ENCODE results near the gene CSH2. TPM values are rescaled to one million over a fixed set of nuclear protein-coding genes. Genes with fewer than 3 reads are reported as not detected.

CSH2 gene
- total RNA-seq, 1 donor from 2014 or later: not detected

DNA sequence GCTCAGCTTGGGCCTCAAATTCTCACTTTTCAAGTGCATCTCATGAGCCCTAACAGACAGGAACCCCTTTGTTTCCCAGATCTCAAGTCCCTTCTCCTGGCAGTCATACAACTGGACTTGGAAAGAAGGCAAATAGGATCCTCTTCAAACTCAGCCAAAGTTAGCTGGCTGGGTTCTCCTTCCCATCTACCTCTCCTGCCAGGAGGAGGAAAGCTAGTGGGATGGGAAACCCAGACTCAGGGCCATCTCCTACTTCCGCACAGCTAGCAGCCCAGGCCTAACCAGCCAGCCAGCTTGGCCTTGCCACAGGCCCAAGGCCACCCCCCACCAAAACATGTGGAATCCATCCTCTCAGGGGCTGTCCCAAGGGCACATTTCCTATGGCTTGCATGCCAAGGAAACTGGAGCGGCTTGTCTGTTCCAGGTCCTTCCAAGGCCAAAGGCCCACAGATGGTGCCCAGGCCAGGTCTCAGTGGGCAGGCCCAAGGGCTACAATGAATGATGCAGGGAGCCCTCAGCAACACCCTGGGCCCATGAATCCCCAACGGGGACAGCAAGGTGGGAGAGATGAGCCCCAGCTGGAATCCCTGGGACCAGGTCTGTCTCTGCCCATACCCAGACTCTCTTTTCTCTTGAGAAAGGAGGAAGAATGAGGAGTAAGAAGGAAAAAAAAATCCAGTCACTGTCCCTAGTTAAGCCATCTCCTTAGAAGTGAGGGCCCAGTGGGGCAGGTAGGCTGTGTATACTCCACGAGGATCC lies 32.7 kb downstream of the CSH2 start:
- DNase-seq (peak; percentile 60), ATAC-seq (peak; percentile 1)
- intact Hi-C loops (cut with micrococcal nuclease): no loop called here

DNA sequence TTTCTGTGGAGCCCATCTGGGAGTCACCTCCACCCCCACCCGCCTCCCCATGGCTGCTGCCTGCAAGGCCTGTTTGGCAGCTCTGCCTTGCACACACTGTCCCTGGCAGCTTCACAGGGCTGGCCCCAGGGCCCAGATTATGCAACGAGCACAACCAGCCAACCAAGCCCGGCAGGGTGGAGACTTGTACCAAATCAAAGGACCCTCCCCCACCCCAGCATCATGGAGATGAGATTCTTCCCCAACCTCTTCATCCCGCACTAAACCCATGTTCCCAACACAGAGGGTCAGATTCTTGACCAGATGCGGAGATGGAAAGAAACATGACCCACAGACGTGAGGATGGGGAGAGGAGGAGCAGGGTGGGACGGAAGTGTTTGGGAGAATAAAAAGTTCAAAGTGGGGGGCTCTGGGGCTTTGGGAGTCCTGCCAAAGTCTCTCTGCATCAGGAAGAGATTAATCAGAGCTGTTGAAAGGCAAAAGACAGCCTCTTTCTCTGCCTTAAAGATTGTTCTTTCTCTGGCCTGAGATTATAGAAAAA lies 34.8 kb downstream of the CSH2 start:
- intact Hi-C loops (cut with micrococcal nuclease): no loop called here
- DNase-seq (peak; percentile 96), ATAC-seq (peak; percentile 65)

DNA sequence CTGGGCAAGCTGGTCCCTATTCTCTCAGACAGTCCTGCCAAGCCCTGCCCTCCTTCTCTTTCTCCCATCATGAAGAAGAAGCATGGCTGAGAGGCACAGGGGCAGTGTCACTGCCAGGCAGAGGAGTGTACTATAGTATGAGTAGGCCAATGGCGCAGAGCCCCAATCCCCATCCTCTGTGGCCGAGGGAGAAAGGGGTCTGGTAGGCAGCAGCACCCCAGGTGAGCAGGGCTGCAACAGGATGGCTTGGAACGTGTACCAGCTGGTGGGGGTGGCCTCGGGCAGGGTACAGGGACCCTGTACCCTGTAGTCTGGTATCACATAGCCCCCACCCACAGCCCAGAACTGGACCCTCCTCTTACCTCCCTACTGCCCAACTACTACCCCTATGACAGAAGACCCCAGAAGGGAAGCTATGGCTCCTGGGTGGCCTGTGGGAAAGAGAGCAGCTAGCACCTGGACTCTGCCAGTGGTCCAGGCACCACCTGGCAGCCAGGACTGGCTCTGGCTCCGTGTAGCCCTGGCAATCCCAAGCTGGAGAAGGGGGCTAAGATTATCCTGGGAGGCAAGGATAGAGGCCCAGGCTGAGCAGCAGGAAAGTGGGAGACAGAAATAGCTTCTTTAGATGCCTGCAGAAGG lies 35.4 kb downstream of the CSH2 start:
- no peak for DNase-seq
- no peak for ATAC-seq
- intact Hi-C loops (cut with micrococcal nuclease): no loop called here

DNA sequence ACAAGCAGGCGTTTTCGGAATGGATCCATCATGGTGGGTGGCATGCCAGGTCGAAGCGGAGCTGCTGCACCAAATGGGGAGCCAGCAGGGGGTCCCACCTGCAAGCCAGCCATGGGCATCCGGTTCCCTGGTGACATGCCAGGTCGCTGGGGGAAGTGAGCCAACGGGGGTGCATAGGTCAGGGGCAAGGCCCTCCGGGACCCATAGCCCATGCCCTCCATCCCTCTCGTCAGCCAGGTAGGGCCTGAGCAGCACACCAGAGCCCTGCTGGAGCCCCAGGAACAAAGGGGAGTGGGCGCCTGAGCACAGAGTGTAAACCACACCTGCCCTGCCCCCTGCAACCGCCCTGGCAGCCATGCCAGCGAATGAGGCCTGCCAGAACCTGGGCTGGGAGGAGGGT lies 36.0 kb downstream of the CSH2 start:
- ATAC-seq (no peak), DNase-seq (peak; percentile 47)
- intact Hi-C loops (cut with micrococcal nuclease): no loop called here

DNA sequence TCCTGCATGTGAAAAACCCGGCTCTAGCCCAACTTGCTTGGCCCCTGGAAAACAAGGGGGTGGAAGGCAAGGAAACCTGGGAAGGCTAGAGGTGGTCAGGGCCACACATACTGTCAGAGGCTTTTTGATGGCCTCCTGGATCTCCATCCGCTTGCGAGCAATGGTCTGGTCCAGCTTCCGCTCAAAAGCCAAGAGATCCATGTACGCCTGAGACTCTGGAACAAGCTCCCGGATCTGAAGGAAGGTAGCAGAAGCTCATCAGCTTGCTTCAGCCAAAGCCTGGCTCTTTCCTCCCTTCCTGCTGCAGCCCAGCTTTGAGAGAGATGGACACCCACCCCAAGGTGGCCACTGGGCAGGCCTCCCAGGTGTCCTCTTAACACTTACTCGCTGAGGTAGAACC lies 36.7 kb downstream of the CSH2 start:
- intact Hi-C loops (cut with micrococcal nuclease): no loop called here
- ATAC-seq: no peak

DNA sequence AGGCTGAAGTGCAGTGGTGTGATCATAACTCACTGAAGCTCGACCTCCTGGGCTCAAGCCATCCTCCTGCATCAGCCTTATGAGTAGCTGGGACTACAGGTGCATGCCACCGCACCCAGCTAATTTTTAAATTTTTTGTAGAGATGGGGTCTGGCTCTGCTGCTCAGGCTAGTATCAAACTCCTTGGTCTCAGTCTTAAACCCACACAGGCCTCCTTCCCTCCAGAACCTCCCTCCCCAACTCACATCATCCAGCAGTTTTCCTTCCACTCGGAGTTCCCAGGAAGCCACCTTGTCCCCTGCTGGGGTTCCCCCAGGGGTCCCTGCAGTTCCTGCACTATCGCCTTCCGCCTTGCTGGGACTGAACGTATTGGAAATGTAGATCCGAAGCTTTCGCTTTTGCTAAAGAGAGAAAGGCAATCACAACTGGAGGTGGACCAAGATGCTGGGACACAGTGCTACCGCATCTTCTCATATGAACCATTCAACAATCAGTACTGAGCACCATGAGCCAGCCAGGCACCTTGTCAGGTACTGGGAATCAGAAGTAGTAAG lies 38.2 kb downstream of the CSH2 start:
- ATAC-seq: no peak
- DNase-seq: no peak
- intact Hi-C loops (cut with micrococcal nuclease): no loop called here

More for the DNA sequence above, 36.7 kb downstream of the CSH2 start:
- no peak for DNase-seq

DNA sequence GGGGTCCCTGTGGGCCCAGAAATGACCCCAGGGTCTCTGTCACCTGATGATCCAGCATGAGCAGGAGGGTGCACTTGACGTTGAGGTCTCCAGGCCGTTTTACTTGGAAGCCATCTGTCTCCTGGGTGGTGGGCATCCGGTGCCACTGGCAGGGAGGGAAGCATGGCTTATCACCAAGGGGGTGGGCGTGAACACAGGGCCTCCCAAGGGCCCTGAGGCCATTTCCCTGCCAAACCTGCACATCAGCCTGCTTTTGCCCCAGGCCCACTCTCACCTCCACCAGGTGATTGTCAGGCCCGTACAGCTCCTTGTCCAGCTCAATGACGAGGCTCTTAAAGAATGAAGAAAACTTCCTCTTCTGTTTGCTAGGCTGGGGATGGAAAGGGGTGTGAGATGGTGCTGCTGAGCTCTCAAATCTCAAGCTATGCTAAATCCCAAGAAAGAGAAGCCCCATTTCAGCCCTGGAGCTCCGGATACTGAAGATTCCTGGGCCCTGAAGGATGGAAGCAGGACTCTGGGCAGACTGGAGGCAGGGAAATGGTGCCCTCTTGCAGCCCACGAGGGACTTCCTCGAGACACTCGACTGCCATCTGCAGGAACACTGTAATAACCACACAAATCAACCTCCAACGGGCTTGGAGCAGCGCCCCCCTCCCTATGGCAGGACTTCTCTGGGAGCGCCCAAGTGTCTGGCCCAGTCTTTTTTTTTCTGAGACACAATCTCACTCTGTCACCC lies 38.9 kb downstream of the CSH2 start:
- ATAC-seq (no peak), DNase-seq (no peak)
- intact Hi-C loops (cut with micrococcal nuclease): no loop called here

DNA sequence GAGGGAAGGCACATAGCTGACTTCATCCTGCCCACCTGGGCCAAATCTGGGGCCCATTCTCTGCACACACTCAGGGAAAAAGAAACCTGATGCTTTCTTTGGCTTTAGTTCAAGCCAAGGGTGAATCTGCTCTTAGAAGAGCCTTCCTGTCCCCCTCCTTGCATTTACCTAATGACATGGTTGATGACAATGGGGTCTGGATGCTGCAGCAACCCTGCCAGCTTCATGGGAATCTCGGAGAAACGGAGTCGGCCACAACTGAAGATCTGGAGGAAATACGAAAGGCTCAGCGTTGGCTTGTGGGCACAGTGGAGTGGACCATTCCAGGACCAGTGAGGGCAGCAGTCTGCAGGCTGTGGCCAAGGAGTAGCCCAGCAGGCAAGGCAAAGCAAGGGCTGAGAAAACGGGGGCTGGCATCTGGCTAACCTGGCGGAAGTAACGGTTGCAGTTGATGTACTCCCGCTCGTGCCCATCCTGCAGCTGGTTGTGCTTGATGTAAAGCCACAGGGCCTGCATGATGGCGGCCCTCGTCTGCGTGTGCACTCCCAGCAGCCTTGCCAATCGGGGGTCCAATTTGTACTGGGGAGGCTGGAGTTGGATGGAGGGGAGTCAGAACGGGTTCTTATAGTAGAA lies 39.6 kb downstream of the CSH2 start:
- ATAC-seq (no peak), DNase-seq (no peak)
- intact Hi-C loops (cut with micrococcal nuclease): no loop called here

DNA sequence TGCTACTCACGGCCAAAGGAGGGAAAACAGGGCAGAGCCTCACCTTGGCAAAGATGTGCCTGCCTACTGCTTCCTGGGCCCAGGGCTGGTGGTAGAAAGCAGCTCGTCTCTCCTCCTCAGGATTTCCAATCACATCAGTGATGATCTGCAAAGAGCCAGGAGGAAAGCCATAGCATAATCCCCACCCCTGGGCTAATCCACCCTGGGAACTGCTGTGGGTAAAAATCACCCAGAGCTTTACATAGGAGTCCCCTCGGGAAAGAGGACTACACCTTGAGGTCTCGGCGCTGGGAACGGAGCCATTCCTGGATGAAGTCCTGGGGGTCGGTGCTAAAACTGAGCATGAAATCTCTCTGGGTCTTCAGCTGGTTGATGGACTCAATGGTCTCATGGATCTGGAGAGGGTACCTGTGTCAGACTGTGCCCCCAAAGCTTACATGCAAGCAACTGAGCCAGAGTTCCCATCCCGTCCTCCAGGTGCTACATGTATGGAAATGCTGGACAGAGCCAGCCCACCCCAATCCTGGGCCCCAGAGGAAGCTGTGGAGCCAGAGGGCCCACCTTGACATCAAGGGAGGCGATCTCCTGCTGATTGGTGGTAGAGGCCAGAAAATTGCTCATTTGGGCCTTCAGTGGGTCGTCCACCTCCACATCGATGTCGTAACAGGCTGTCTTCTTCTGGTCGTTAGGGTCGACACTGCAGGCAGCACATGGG lies 40.3 kb downstream of the CSH2 start:
- ATAC-seq: no peak
- no peak for DNase-seq
- intact Hi-C loops (cut with micrococcal nuclease): no loop called here

DNA sequence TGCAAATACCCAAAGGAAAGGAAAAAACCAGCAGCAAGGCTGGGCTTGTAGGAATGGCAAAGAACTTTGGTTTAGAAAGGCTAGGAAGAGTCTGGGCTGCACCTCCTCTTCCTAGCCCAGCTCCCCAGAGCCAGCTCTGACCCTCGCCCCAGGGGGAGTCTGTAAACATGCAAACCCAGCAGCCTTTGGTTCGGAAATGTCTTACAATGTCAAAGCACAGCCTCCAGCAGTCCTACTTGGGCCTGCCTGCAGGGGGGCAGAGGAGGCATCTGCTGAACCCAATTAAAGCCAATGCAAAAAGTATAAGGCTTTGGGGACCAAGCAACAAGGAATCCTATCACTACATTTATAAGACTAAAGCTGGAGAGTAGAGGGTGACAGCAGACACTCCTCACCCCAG lies 41.0 kb downstream of the CSH2 start:
- no peak for ATAC-seq
- no peak for DNase-seq
- intact Hi-C loops (cut with micrococcal nuclease): no loop called here

DNA sequence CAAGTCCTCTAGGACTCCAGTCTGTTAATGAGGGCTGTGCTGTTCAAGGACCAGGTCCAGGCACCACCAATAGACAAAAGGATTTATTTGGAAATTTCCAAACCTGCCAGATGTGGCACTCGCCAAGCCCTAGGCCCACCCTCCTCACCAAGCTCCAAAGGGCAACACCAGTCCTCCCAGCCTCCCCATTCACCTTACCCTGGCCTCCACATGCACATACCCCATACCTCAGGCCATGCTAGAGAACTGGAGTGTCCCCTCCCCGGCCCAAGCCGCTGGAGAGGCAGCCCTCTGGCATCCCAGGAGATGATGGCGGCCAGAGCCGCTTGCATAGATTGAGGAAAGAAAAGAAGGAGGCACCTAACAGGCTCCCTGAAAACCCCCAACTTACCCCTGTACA lies 41.5 kb downstream of the CSH2 start:
- no peak for ATAC-seq
- no peak for DNase-seq
- intact Hi-C loops (cut with micrococcal nuclease): no loop called here

DNA sequence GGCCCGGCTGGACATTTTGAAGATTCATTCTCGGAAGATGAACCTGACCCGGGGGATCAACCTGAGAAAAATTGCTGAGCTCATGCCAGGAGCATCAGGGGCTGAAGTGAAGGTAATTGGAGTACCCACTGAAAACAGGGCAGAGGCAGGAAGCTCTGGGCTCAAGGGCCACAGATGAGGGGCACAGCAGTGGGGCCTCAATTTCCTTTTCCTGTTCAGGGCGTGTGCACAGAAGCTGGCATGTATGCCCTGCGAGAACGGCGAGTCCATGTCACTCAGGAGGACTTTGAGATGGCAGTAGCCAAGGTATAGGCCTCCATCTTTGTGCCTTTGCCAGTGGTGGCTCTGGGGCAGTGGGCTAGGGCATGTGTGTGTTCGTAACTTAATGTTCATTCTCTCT lies 42.0 kb downstream of the CSH2 start:
- intact Hi-C loops (cut with micrococcal nuclease): no loop called here
- DNase-seq (no peak), ATAC-seq (no peak)

DNA sequence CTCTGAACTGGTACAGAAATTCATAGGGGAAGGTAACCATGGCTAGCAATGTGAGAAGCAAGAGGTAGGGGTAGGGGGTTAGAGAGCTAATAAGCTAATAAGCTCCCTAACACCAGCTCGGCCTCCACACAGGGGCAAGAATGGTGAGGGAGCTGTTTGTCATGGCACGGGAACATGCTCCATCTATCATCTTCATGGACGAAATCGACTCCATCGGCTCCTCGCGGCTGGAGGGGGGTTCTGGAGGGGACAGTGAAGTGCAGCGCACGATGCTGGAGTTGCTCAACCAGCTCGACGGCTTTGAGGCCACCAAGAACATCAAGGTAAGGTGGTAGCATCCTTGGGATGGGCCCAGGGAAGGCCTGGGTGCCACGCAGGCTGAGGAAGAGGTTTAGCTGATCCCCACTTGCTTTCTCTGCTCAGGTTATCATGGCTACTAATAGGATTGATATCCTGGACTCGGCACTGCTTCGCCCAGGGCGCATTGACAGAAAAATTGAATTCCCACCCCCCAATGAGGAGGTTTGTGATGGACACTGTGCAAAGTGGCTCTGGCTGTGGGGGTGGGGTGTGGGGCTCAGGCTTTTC lies 42.5 kb downstream of the CSH2 start:
- ATAC-seq: no peak
- intact Hi-C loops (cut with micrococcal nuclease): no loop called here
- no peak for DNase-seq

DNA sequence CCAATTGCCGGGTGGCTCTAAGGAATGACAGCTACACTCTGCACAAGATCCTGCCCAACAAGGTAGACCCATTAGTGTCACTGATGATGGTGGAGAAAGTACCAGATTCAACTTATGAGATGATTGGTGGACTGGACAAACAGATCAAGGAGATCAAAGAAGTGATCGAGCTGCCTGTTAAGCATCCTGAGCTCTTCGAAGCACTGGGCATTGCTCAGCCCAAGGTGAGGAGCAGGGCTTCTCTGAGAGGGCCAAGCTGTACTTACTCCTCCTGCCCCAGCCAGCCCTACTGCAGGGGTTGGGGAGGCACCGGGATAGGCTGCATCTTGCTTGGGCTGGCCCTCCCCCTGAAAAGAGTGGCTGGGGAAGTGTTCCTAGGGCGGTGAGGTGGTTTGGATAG lies 43.2 kb downstream of the CSH2 start:
- intact Hi-C loops (cut with micrococcal nuclease): no loop called here
- ATAC-seq: no peak
- no peak for DNase-seq

DNA sequence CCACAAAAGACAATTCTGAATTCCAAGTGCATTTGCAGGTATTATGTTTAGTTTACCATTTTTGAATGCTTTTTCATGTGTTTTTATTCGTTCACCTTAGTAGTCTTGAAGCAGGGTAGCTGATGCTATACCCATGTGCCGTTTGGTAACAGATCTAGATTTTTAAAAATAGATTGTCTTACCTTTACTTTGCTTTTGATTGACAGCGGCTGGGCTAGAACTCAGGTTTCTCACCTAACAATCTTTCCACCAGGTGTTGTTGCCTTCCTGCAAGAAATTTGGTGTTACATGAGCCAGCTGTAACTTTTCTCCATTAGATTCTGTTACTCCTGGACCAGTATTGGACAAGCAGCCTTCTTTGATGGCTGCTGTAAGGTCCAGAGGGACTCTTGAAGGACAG lies 44.5 kb downstream of the CSH2 start:
- ATAC-seq: no peak
- no peak for DNase-seq
- intact Hi-C loops (cut with micrococcal nuclease): no loop called here

DNA sequence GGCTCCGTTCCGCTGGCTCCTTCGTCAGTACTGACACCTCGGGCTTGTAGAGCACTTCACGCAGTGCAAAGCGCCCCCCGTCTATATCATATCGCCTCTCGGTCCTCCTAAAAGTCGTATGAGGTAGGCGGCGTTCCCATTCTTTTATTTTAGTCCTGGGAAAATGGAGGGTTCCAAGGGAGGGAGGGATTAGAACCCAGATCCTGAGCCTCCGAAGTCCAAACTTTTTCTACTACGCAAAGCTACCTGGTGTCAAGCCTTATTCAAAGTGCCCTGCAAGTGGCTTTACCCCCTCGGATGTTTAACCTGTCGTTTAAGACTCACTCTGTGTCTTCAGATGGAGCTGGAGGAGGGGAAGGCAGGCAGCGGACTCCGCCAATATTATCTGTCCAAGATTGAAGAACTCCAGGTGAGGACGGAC lies 45.7 kb downstream of the CSH2 start:
- intact Hi-C loops (cut with micrococcal nuclease): no loop called here
- ATAC-seq (no peak), DNase-seq (no peak)

DNA sequence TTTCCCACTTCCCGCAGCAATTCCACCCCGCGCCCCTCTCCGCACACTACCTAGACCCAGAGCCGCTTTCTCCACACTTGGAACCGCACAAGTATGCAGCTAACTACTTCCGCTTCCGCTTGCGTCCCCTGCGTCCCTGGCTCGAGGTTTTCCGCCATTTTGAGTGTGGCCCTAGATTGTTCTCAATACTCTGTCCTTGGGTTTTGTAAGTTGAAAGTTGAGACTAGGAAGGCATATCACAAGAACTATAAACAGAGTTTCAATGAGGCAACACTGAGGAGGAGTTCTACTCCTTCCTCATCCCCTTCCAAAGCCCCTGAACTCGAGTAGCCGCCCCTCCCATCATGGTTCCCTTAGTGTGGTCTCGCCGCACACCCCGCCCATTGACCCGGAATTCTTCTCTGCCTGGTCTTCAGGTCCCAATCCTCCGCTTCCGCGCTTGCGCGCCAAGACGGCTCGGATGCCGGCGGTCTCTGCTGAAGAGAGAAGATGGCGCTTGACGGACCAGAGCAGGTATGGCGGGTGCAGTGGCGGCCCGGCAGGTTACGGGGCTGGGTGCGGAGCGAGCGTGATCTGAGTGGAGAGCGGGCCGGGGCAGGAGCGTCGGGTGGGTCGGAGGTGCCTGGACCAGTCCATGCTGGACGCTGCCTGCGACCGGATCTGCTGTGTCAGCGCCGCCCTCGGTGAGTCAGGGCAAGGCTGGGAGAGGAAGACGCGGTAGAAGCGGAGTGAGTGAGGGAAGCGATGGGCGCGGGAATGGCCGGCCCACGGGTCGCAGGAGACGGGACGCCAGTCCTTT lies 46.3 kb downstream of the CSH2 start, which contains the start of the genes FTSJ3 and PSMC5:
TSS of gene FTSJ3 (minus strand) at position 662 of the 799 bp plus-strand sequence. CDS start 761 bp downstream, outside the sequence.
TSS of gene PSMC5 (plus strand) at position 430 of the 799 bp plus-strand sequence. CDS start at position 490, 60 bp downstream.
- intact Hi-C loops (cut with micrococcal nuclease): no loop called here
- ATAC-seq (peak; percentile 95), DNase-seq (peak; percentile 96)
